ENCODE results near the gene ARL2.

DNA sequence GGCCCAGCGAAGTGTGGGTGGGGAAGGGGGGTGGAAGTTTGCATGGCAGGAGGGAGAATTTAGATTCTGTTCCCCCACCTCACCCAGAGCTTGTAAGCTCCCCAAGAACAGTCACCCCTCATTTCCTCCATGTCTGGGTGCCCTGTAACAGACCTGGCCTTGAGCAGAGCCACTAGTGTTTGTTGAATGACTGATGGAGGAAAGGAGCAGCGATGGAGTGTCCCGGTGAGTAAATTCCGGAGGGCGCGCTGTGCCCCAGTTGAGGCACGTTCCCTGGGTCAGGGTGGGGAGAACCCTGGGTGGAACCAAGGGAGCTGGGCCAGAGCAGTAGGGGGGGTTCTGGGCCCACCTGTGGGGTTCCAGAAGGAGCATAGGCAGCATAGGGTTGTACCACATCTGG lies 43.6 kb downstream of the ARL2 start:
- no peak for TF ChIP-seq POLR2A (IDR thresholded peaks at IDR 0.05; ENCODE audit: low read depth, low read length)
- no peak for TF ChIP-seq POLR2AphosphoS5 (IDR thresholded peaks at IDR 0.05; ENCODE audit: low read depth, low read length)
- no peak for TF ChIP-seq TAF1 (IDR thresholded peaks at IDR 0.05; ENCODE audit: borderline replicate concordance, low read depth, low read length)

Data from GM12892 (cell line).